ENCODE results near the gene SCYGR2.

The SCYGR2 gene

GRCh38 chr2:227608561-227609338 is 10.1 kb downstream of the SCYGR2 start:
- peak; percentile 66 for DNase-seq
- in situ Hi-C loops (cut with MboI; ENCODE audit: low pct_unique_long_range_greater_than_20kb, low sequenced_read_pairs): no loop called here

GRCh38 chr2:227610123-227610522 is 11.4 kb downstream of the SCYGR2 start:
- DNase-seq: no peak

GRCh38 chr2:227612546-227613271 is 14.0 kb downstream of the SCYGR2 start:
- no peak for DNase-seq
- in situ Hi-C loops (cut with MboI; ENCODE audit: low pct_unique_long_range_greater_than_20kb, low sequenced_read_pairs): no loop called here

More at GRCh38 chr2:227610123-227610522, 11.4 kb downstream of the SCYGR2 start:
- in situ Hi-C loops (cut with MboI; ENCODE audit: low pct_unique_long_range_greater_than_20kb, low sequenced_read_pairs): no loop called here

- in situ Hi-C loops (cut with MboI; ENCODE audit: low pct_unique_long_range_greater_than_20kb, low sequenced_read_pairs): no loop called here
- no peak for DNase-seq
Measured at GRCh38 chr2:227613272-227613660, 14.6 kb downstream of the SCYGR2 start.

- in situ Hi-C loops (cut with MboI; ENCODE audit: low pct_unique_long_range_greater_than_20kb, low sequenced_read_pairs): no loop called here
- DNase-seq: no peak
Measured at GRCh38 chr2:227614246-227614645, 15.6 kb downstream of the SCYGR2 start.

GRCh38 chr2:227614740-227615139 is 16.0 kb downstream of the SCYGR2 start, which contains the start of gene SCYGR3:
Gene SCYGR3, minus strand, starts transcription at chr2:227614840. Its CDS starts 0 bp downstream, at chr2:227614840.
- in situ Hi-C loops (cut with MboI; ENCODE audit: low pct_unique_long_range_greater_than_20kb, low sequenced_read_pairs): no loop called here
- DNase-seq: no peak

- DNase-seq: no peak
- in situ Hi-C loops (cut with MboI; ENCODE audit: low pct_unique_long_range_greater_than_20kb, low sequenced_read_pairs): no loop called here
Measured at GRCh38 chr2:227615181-227615580, 16.5 kb downstream of the SCYGR2 start.

- DNase-seq: no peak
- in situ Hi-C loops (cut with MboI; ENCODE audit: low pct_unique_long_range_greater_than_20kb, low sequenced_read_pairs): no loop called here
Measured at GRCh38 chr2:227615906-227616305, 17.2 kb downstream of the SCYGR2 start.

GRCh38 chr2:227616631-227617030 is 17.9 kb downstream of the SCYGR2 start:
- DNase-seq: no peak
- in situ Hi-C loops (cut with MboI; ENCODE audit: low pct_unique_long_range_greater_than_20kb, low sequenced_read_pairs): no loop called here

GRCh38 chr2:227617316-227618230 is 18.9 kb downstream of the SCYGR2 start, which contains the start of gene SCYGR4:
Gene SCYGR4, plus strand, starts transcription at chr2:227617498. Its CDS starts 0 bp downstream, at chr2:227617498.
- no peak for DNase-seq
- in situ Hi-C loops (cut with MboI; ENCODE audit: low pct_unique_long_range_greater_than_20kb, low sequenced_read_pairs): no loop called here

GRCh38 chr2:227623226-227623625 is 24.5 kb downstream of the SCYGR2 start:
- in situ Hi-C loops (cut with MboI; ENCODE audit: low pct_unique_long_range_greater_than_20kb, low sequenced_read_pairs): no loop called here
- DNase-seq: no peak

GRCh38 chr2:227625420-227625819 is 26.7 kb downstream of the SCYGR2 start:
- in situ Hi-C loops (cut with MboI; ENCODE audit: low pct_unique_long_range_greater_than_20kb, low sequenced_read_pairs): no loop called here
- no peak for DNase-seq

- no peak for DNase-seq
- in situ Hi-C loops (cut with MboI; ENCODE audit: low pct_unique_long_range_greater_than_20kb, low sequenced_read_pairs): no loop called here
Measured at GRCh38 chr2:227626580-227627151, 28.0 kb downstream of the SCYGR2 start.

GRCh38 chr2:227627769-227628168 is 29.1 kb downstream of the SCYGR2 start:
- DNase-seq: no peak
- in situ Hi-C loops (cut with MboI; ENCODE audit: low pct_unique_long_range_greater_than_20kb, low sequenced_read_pairs): no loop called here

GRCh38 chr2:227629435-227629834 is 30.7 kb downstream of the SCYGR2 start:
- in situ Hi-C loops (cut with MboI; ENCODE audit: low pct_unique_long_range_greater_than_20kb, low sequenced_read_pairs): no loop called here
- DNase-seq: no peak

GRCh38 chr2:227630322-227630721 is 31.6 kb downstream of the SCYGR2 start:
- no peak for DNase-seq
- in situ Hi-C loops (cut with MboI; ENCODE audit: low pct_unique_long_range_greater_than_20kb, low sequenced_read_pairs): no loop called here

- in situ Hi-C loops (cut with MboI; ENCODE audit: low pct_unique_long_range_greater_than_20kb, low sequenced_read_pairs): no loop called here
- DNase-seq: no peak
Measured at GRCh38 chr2:227632827-227633226, 34.1 kb downstream of the SCYGR2 start.

GRCh38 chr2:227634201-227634600 is 35.5 kb downstream of the SCYGR2 start:
- DNase-seq: no peak
- in situ Hi-C loops (cut with MboI; ENCODE audit: low pct_unique_long_range_greater_than_20kb, low sequenced_read_pairs): no loop called here

GRCh38 chr2:227642656-227643055 is 44.0 kb downstream of the SCYGR2 start:
- DNase-seq: no peak
- in situ Hi-C loops (cut with MboI; ENCODE audit: low pct_unique_long_range_greater_than_20kb, low sequenced_read_pairs): no loop called here

Data from KBM-7 (cell line).